Measurements from ENCODE around the gene ZFTA. TPM values are rescaled to one million over a fixed set of nuclear protein-coding genes. Genes with fewer than 3 reads are reported as not detected.

The ZFTA gene
- total and polyA plus RNA-seq, 2 experiments from 2014 or later = 8.3 to 36.6 TPM

Small RNA genes within 50 kb of the gene (small RNA-seq; reads per million reads assigned to genes)
- not detected for gene RN7SL596P (ENCODE audit: low replicate concordance)

Other genes starting within 250 kb of the ZFTA start
- gene PLAAT4, start 232.0 kb downstream of the ZFTA start, total RNA-seq (2014; rRNA removed; shearing (Covaris generic)) = 0.69 and 3.3 TPM in 2 replicates
- gene PLAAT4, start 232.0 kb downstream of the ZFTA start, polyA plus RNA-seq (2016; fragmentation: Nextera tagmentation; extraction: Ambion mirVana) = 4.6 and 5.0 TPM in 2 replicates
- gene PLAAT2, start 205.4 kb downstream of the ZFTA start, total RNA-seq (2014; rRNA removed; shearing (Covaris generic)) = 0.66 TPM in 1 of 2 replicates, not detected in the other
- 0.42 and 0.78 TPM in 2 replicates for gene PLAAT2, start 205.4 kb downstream of the ZFTA start, polyA plus RNA-seq (2016; fragmentation: Nextera tagmentation; extraction: Ambion mirVana)
- 61.1 and 63.2 TPM in 2 replicates for gene PLAAT3, start 154.3 kb downstream of the ZFTA start, total RNA-seq (2014; rRNA removed; shearing (Covaris generic))
- gene PLAAT3, start 154.3 kb downstream of the ZFTA start, polyA plus RNA-seq (2016; fragmentation: Nextera tagmentation; extraction: Ambion mirVana) = 239 and 262 TPM in 2 replicates
- gene ATL3, start 97.4 kb downstream of the ZFTA start, total RNA-seq (2014; rRNA removed; shearing (Covaris generic)) = 20.4 and 24.4 TPM in 2 replicates
- gene ATL3, start 97.4 kb downstream of the ZFTA start, polyA plus RNA-seq (2016; fragmentation: Nextera tagmentation; extraction: Ambion mirVana) = 5.2 and 6.8 TPM in 2 replicates
- 150 and 162 TPM in 2 replicates for gene RTN3, start 87.3 kb downstream of the ZFTA start, total RNA-seq (2014; rRNA removed; shearing (Covaris generic))
- gene RTN3, start 87.3 kb downstream of the ZFTA start, polyA plus RNA-seq (2016; fragmentation: Nextera tagmentation; extraction: Ambion mirVana) = 129 and 138 TPM in 2 replicates
- 65.5 and 84.7 TPM in 2 replicates for gene SPINDOC, start 44.7 kb upstream of the ZFTA start, total RNA-seq (2014; rRNA removed; shearing (Covaris generic))
- gene SPINDOC, start 44.7 kb upstream of the ZFTA start, polyA plus RNA-seq (2016; fragmentation: Nextera tagmentation; extraction: Ambion mirVana) = 9.4 and 12.9 TPM in 2 replicates
- gene MARK2, start 70.3 kb upstream of the ZFTA start, total RNA-seq (2014; rRNA removed; shearing (Covaris generic)) = 42.6 and 45.9 TPM in 2 replicates
- gene MARK2, start 70.3 kb upstream of the ZFTA start, polyA plus RNA-seq (2016; fragmentation: Nextera tagmentation; extraction: Ambion mirVana) = 15.8 and 18.7 TPM in 2 replicates
- 60.1 and 66.9 TPM in 2 replicates for gene RCOR2, start 148.4 kb upstream of the ZFTA start, total RNA-seq (2014; rRNA removed; shearing (Covaris generic))
- 4.7 and 5.5 TPM in 2 replicates for gene RCOR2, start 148.4 kb upstream of the ZFTA start, polyA plus RNA-seq (2016; fragmentation: Nextera tagmentation; extraction: Ambion mirVana)
- 24.6 and 26.8 TPM in 2 replicates for gene NAA40, start 170.2 kb upstream of the ZFTA start, total RNA-seq (2014; rRNA removed; shearing (Covaris generic))
- 10.1 and 12.1 TPM in 2 replicates for gene NAA40, start 170.2 kb upstream of the ZFTA start, polyA plus RNA-seq (2016; fragmentation: Nextera tagmentation; extraction: Ambion mirVana)
- gene COX8A, start 205.8 kb upstream of the ZFTA start, total RNA-seq (2014; rRNA removed; shearing (Covaris generic)) = 385 and 427 TPM in 2 replicates
- 483 and 516 TPM in 2 replicates for gene COX8A, start 205.8 kb upstream of the ZFTA start, polyA plus RNA-seq (2016; fragmentation: Nextera tagmentation; extraction: Ambion mirVana)
- 94.7 and 122 TPM in 2 replicates for gene OTUB1, start 217.7 kb upstream of the ZFTA start, total RNA-seq (2014; rRNA removed; shearing (Covaris generic))
- gene OTUB1, start 217.7 kb upstream of the ZFTA start, polyA plus RNA-seq (2016; fragmentation: Nextera tagmentation; extraction: Ambion mirVana) = 193 and 207 TPM in 2 replicates

All from GM23338 (cell line).